T-helper 9 cell (primary cell): ENCODE data around the gene ETV5.

Experiments
- DNase-seq: peaks from one replicate; pipeline ENCODE4 v3.0.0-alpha.2; 2020

Gene ETV5

DNA sequence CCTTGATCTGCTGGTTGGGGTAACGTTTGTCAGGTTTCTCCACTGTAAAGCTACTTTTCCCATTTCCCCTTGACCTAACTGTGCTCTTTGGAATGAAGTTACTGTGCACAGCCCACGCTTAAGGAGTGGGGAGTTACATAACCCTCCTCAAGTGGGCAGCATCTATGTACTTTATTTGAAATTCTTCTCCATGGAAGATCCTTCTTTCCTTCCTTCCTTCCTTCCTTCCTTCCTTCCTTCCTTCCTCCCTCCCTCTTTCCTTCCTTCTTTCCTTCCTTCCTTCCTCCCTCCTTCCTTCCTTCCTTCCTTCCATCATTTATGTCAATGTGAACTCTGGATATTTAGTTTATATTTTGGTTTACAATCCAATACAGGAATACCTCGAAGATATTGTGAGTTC lies 94.0 kb downstream of the ETV5 start:
- DNase-seq, result no peak

DNA sequence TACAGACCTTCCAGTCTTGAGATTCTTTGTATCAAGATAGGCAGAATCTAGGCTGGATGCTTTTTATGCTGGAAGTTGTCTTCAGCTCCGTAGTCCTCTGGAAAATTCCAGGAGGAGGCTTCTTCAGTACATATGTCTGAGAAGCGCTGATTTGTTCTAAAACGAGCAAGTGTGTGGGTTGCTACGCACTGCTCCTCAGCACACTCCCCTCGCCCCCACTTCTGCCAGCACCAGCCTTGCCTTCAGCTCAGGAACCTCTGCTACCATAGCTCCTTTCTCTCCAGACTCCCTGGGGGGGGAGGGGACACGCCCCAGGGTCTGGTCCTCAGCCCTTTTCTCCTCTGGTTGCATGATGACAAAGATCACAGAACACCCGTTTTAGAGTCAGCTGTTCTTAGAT lies 95.6 kb downstream of the ETV5 start:
- DNase-seq, result no peak

DNA sequence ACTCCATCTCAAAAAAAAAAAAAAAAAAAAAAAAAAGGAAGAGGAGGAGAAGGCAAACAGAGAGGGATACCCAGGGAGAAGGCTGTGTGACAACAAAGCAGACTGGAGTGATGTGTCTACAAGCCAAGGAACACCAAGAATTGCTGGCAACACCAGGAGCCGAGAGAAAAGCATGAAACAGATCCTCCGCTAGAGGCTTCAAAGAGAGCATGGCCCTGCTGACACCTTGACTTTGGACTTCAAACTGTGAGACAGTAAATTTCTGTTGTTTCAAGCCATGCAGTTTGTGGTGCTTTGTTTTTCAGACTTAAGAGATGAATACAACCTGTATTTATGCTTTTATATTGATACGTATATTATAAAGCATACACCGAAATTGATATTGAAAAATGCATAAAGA lies 96.8 kb downstream of the ETV5 start:
- no peak for DNase-seq

DNA sequence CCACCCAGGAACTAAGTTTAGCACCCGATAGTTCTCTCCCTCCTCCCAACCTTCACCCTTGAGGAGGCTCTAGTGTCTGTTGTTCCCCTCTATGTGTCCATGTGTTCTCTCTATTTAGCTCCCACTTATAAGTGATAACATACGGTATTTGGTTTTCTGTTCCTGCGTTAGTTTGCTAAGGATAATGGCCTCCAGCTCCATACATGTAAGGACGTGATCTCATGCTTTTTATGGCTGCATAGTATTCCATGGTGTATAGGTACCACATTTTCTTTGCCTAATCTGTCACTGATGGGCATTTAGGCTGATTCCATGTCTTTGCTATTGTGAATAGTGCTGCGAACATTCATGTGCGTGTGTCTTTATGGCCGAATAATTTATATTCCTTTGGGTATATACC lies 104.2 kb downstream of the ETV5 start:
- DNase-seq, result no peak

DNA sequence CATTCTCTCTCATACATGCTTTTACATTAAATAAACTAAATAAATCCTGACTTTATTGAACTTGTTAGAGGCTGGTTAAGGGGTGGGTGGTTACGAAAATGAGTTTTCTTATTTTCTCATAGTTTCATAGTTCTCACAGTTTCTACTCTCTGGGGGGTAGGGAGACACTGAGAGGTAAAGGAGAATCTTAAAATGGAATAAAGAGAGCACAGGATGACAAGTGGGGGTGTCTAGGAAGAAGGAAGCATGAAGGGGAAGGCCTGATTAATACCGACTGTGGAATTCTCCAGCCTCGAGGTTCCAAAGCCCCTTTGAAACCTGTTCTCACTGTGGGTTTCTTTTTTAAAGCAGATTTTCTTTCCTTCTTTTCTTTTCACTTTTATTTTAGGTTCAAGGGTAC lies 104.7 kb downstream of the ETV5 start:
- no peak for DNase-seq

DNA sequence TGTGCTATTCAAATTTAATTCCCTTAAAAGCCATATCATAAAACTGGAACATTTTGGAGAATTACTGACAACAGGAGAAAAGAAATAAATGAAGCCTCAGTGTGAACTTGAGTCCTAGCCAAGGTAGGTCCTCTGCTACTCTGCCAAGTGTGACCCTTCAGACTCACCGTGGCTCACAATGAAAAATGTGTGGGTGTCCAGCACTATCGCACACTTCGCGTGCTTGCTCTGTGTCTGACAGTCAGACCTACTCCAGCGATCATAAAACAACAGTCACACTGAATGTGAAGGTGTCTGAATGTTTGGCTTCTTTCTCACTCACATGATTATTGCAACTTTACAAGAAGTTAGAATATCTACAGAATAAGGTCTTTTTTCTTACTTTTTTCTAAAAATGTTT lies 105.3 kb downstream of the ETV5 start:
- DNase-seq, result no peak

DNA sequence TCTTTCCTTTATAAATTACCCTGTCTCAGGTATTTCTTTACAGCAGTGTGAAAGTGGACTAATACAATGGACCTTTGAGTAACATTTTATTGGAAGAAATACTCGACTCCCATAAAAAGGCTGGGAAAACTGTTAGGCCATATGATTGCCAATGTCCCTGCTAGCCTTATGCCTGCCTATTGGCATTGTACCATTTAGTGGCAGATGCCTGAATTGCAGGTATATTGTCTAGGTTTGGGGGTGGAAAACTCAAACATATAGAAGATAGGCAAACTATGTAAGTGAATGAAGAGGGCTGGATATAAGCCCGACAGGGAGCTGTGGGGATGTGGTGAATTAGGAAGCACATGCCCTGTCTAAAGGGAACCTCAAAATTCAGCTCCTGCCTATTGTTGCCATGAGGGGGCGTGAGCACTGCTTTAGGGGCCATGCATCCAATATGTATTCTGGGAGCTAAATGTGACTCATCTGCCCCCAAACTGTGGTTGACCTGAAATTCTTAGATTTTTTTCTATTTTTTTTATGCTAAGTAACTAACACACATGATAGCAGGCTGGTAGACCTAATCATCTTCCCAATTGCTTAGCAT lies 105.9 kb downstream of the ETV5 start:
- DNase-seq, result no peak

DNA sequence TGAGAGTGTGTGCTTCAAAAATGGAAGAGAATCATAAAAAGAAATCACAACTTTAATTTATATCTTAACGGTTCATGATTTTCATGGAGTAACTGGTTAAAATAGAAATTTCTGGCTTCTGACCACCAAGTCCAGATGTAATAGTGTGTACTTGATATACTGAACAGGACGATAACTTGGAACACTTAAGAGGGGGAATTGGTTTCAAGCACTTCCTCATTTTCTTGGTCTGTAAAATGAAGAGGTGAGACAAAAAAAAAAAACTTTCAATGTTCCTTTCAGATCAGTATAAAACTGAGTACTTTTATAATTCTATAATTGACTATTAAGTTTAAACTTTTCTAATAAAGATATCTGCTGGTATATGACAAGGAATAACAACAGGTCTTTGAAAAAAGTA lies 107.0 kb downstream of the ETV5 start:
- no peak for DNase-seq

DNA sequence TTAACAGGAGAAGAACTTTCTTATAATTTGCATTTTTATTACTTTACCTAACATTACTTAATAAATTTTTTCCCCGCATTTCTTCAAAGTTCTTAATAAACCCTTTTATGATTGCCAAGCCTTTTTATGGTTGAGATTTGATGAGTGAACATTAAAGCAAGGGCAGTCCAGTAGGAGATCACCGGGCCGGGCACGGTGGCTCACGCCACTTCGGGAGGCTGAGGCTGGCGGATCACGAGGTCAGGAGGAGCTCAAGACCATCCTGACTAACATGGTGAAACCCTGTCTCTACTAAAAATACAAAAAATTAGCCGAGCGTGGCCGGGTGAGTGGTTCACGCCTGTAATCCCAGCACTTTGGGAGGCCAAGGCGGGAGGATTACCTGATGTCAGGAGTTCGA lies 109.7 kb downstream of the ETV5 start:
- DNase-seq, result no peak

DNA sequence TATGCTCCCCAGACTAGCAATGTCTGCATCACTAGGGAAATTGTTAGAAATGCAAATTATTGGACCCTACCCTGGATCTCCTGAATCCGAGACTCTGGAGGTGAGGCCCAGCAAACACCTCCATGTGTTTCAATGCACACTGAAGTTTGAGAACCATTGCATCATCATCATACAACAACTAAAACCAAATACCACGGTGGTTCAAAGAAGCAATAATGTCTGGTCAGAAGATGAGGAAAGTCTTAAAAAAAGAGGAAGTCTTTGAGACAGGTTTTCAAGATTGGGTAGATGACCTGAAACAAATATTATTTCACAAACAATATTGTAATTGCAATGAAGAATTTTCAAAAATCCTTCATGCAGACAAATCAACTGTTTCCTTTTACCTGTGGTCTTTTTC lies 110.8 kb downstream of the ETV5 start:
- no peak for DNase-seq

DNA sequence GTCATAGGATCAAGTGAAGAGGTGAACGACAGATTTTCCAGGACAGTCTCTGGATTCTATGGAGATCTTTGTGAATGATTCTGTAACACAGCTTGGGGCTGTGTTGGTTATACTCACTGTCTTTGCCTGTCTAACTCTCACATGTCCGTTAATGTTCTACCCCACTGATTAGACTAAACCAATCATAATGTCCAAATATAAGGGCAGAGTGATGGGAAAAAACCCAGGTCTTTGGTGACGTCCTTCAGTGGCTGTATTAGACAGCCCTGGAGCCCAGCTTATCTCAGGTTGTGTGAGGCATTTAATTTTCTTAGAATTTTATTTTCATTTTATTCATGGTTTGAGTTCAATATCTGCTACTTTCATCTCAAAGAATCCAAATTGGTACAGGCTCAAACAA lies 111.8 kb downstream of the ETV5 start:
- DNase-seq, result no peak
